DMS 273 treated with DMSO at 0.1 percent for 48 hours (cell line): ENCODE measurements around the gene SLC7A9.

Experiments
- DNase-seq: peaks from one replicate; lab custom pipeline; 2025; lab: John Stamatoyannopoulos, UW

Gene SLC7A9

DNA sequence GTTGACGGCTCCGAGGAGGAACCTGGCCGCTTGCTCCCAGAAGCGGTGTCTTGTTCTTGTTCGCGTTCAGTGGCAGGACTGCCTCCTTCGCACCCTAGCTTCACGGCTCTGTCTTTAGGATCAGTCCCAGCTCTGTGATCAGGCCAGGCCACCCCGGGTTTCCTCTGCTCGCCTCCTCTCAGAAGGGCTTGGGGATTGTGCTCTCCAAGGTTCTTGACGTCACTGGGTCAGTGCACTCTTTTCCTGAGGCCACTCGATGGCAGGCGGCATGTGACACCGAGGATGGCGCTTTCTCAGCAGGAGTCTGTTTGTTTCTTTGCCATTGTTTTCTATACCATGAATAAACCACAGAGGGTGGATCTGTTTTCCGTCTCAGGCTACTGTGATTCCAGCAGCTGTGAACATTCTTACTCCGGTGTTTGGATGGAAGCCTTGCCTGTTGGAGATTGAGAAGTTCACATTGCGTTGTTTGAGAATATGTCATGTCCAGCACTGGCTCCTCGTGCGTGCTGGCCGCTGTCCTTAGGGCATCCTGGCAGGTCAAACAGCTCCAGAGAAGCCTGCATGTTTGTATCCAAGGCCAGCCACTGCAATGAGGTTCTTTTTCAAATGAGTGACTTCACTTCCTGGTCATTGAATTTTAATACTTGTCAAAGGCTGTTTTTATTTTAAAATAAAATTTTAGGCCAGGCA, 44.5 kb downstream of the SLC7A9 start:
- no peak for DNase-seq

DNA sequence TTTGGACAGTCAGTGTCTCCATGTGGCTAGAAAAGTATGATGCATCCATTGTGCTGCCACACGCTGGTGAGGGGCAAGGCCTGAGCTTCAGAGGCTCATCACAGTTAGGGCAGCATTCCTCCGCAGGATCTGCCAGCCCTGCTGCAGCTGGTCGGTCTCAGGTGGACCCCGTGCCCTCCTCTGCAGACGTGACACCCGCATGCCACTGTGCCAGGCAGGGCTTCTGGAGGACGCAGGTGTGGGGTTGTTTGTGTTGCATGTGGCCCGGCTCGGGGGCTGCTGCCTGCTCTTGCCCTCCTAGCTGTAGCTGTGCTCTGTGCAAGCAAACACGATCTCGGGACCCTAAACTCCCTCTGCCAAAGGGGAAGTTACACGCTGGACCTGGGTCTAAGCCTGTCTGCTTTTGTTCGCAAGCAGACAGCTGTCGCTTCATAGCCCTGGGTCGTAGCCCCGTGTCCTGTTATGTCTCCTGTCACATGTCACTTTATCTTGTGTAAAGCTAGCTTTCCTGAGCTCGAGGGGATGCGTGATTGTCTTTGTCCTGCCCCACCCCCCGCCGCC, 45.3 kb downstream of the SLC7A9 start:
- no peak for DNase-seq

DNA sequence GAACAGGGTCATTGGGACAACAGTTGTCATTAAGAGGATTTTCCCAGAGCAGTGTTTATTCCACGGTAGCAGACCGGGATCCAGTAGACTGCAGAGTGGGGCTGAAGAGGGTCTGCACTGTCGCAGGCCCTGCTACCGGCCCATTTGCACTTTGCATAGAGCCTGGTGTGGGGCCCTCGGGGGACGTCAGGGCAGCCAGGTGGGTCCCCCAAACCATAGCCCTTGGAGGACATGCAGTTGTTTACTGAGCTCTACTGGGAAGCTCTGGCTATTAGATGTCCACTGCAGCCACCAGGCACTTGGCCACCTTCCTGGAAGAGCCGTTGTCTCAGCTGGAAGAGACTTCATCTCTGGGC, 45.8 kb downstream of the SLC7A9 start:
- no peak for DNase-seq

DNA sequence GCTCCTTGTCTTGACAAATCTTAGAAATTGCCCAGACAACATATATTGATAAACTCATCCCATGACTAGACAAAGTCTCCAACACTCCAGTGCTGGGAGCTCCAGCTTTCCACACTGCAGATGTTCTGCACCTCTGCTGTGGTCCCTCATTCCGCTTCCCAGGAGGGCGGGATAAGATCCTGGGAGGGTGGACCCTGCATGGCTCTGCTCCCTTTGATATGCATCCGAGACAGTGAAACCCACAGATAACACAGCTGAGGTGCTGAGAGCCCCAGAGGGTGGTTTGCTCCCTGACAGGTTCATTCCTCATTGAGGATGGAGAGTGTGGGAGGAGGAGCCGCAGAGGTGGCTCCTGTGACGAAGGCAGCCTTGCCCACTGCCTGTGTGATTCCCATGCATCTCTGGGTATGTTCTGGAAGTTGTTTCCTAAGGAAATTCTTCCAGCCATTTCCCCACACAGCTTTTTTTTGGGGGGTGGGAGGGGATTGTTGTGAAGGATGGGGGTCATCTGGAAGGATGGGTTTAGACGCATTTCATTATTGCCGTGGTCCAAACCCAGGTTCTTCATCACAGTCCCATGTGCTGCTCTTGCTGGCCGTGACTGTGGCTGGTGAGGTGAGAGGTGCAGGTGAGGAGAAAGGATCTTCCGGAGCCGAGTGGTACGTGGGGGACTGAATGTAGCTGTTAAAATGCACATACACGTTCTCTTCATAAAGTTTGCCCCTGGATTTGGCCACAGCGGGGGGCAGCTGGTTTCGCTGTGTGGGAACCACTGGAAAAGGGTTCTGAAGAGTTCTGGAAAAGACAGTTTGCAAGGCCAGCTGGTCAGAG, 46.4 kb downstream of the SLC7A9 start:
- DNase-seq = no peak

DNA sequence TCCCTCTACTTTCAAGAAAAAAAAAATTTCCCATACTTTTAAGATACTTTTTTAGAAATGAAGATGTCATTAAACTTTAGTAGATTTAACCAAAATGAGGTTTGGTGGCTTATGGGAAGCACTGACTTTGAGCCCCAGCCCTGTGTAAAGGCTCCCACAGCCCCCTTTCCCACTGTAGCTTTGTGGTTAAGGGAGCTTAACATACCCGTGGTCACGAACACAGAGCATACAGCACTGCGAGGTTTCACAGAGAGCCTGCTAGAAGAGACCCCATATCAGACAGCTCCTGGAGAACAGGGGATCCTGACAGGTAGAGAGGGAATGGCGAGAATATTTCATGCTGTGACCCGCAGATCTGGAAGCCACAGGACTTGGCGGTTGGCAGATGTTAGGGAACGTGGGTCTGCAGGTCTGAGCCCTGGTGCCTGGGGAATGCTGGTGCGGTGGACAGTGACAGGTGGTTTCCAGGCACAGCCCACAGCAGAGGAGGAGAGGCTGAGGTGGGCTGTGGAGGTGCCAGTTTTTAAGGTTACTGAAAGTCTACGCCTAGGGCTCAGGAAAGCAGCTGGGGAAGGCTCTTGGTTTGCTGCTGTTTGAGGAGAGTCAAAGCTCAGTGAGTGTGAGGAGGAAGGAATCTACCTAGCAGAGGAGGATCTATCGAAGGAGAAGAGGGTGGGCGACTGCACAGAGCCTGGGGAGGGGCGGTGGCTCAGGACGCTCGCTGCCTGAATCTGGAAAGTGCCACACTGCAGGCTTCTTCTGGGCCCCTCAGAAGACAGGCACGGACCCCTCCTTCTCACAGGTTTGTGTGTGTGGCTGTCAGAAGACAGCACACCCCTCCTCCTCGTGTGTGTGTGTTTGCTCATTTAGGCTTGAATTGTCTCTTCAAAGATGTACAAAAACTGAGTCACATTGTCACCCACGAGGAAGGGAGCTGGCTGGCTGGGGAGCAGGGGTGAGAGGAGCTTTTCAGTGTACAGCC, 49.9 kb downstream of the SLC7A9 start:
- DNase-seq = no peak

DNA sequence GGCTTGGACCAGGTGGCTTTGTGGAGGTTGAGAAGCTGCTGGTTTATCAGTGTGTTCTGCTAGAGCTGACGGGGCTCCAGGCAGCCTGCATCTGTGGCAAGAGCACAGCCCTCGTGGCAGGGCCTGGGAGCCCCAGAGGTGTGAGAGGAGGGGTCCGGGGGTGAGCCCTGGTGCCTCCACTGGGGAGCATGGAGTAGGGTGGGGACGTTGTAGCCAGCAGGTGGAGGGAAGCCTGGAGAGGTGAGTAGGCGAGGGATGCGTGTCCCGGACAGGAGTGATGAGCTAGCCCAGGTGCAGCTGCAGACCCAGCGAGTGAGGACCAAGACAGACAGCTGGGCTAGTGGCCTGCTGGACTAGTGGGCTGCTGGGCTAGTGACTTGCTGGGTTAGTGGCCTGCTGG, 51.0 kb downstream of the SLC7A9 start:
- no peak for DNase-seq

DNA sequence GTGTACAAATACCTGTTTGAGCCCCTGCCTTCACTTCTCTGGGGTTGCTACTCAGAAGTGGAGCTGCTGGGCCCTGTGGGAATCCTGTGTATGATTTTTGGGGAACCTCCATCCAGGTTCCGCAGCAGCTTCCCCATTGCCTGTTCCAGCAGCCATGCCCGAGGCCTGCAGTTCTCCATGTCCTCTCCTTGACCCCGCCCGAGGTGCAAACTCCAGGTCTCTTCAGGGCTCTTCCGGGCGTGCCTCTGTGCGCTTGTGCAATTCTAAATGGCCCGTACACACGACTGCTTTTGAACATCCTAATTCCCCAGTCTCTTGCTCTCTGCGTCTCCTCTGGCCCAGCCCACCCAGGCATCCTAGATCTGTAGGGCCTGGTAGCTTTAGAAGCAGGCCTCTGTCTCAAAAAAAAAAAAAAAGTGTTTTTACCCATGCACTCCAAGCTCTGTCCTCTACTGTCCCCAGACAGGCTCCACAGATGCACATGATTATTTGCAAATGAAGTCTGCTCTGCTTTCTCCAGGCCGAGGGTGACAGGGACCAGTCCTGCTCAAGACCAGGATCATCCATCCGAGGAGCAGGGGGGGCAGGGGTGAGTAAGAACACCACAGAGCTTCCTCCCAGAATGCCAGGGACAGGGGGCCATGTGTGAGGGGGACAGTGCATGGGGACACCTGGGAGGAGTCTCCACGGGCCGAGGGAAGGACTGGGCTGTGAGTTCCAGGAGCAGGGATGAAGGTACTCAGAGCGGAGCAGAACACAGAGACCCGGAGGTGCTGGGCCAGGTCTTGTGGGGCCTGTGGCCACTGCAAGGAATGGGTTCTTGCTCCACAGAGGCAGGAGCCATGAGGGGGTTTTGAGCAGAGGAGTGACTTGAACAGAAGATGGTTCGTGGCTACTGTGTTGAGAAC, 51.7 kb downstream of the SLC7A9 start:
- no peak for DNase-seq

DNA sequence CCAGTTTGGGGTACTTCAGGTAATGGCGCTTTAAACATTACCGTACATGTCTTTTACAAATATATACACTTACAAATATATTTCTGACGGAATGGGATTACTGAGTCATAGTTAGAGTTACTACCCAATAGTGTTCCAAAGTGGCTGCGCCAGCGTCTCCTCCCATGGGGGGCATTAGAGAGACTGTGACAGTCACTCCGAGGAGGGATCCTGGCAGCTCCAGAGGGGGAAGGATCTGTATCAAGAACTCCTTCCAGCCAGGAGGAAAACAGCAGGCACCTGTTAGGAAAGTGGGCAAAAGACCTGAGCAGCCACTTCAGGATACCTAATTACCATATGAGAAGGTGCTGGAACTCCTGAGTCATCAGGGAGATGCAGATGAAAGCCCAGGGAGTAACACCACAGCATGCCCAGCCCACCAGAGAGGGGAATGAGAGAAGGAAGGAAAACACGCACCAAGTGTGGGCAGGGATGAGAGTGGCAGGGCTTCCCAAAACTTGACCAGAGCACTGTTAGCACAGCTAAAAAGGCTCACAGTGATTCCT, 52.9 kb downstream of the SLC7A9 start:
- DNase-seq = no peak

DNA sequence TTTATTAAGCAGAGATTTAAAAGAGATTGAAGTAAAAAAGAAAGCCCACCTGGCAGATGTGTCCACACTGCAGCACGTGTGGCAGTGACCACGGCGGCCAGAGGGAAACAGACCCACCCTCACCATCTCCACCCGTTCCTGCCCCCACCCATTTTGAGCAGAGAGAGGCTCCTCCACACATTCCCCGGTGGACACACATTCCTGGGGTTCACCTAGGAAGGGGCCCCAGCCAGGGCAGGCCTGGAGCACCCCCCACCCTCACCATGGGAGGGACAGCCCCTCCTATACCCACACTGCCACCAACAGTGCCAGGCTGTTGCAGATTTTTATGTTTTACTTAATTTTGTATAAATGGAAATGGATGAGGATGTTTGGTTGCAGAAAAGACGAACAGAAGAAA, 54.9 kb downstream of the SLC7A9 start:
- DNase-seq = no peak

DNA sequence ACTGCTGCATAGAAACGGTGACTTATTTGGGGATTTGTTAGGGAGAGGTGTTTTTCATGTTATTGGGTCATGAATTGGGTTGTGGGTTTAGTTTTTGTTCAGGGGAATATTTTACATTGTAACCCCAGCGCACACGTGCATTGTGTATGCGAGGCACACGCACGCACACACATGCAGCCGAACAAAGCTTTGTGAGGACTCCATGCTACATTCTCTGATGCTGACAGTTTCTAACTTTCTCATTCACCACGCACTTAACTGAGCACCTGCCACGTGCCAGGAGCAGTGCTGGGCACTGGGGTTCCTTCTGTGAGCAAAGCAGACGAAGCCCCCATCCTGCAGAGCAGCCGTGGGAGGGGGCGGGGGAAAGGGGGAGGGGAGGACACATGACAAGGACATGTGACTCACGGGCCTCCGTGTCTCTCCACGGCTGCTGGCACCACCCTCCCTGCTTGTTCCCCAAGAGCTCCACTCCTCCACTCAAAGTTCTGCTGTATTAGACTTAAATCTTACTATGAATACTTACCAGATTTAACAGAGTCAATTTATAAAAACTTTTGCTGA, 55.6 kb downstream of the SLC7A9 start:
- no peak for DNase-seq

DNA sequence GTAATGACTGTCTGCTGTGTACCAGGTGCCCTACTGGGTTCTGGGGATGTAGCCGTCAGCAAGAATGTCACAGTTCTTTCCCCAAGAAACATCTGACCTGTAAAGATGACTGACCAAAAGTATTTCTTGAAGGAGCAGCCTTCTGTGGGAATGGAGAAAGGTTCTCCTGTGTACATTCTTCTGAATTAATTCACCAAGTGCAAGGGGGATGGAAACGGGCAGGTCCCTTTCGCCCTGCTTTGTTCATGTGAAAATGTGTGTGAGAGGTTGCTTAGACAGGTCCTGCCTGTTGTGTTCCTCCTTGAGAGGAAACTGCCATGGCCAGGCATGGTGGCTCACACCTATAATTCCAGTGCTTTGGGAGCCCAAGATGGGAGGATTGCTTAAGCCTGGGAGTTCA, 57.0 kb downstream of the SLC7A9 start:
- DNase-seq = no peak

DNA sequence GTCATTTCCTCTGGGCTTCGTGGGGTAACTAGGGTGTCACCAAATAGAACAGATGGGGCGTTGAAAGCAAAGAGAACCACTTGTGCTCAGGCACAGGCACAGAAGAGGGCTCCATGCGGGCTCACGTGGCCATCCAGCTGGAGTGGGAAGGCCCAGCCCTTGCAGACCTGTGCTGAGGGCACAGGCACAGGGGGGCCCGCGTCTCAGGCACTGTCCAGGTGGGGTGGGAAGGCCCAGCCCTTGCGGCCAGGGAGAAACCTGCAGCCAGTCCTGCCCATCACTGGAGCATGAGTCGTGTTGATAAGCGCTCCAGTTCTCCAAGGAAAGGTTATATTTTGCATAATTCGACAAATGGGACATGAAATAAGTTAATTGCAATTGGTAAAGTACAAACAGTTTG, 57.5 kb downstream of the SLC7A9 start:
- no peak for DNase-seq

DNA sequence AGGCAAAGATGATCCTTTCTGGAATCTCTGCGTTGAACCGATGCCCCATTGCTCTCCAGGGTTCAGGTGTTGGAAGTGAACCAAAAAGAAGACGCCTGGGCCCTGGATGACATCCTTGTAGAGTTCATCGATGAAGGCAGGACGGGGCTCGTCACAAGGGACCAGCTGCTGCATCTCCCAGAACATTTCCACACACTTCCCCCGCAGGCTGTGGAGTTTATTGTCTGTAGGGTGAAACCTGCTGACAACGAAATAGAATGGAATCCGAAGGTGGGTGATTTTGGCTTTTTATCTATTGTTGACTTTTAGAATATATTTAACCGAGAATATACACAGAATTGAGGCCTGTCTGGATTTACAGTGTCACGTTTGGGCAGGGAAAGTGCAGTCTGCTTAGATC, 58.4 kb downstream of the SLC7A9 start:
- DNase-seq = no peak

DNA sequence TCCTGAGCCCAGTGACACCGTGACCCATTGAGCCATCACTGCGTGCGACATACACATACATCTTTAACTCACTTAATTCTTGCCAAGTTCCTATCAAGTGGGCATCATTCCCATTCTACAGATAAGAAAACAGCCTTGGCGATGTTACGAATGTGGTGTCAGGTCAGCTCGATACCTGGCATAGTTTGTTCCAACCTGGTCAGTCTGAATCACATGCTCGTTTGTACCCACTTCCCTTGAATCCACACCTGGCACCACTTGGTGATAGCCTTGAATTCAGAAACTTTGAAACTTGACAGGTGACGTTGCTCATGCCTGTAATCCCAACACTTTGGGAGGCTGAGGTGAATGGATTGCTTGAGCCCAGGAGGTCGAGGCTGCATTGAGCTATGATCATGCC, 59.1 kb downstream of the SLC7A9 start:
- DNase-seq = no peak

DNA sequence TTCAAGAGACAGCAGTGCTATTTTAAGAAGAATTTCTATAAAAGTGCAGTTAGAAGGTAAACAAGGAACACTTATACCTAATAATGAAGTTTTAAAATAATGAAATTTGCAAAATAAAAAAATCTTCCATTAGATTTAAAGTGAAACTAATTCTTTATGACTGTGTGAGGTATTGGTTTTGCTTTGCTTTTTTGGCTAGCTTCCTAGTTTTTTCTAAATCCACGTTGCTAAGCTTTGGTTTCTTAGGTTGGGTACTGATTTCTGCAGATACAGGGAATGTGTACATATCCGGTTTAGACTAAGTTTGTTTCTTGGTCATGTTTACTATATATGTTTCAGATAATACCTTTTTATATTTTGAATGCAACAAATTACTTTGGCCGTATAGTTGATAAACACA, 59.8 kb downstream of the SLC7A9 start:
- no peak for DNase-seq

DNA sequence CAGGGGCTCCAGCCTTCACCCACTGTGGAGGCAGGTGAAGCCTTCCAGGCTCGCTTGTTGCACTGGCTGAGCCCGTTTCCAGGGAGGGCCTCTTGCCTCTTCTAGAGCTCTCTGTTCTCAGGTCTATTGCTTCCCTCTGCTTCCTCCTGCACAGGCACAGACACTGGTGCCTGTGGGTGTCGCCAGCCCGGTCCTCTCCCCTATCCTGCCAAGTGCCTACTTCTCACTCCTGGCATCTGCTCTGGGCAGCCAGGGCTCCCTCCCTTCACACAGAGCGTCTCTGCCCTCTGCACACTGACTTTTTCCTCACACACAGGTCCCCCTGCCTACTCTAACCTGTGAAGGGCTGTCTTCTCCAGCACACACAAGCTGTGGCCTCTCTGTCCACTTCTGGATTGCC, 60.3 kb downstream of the SLC7A9 start:
- no peak for DNase-seq

DNA sequence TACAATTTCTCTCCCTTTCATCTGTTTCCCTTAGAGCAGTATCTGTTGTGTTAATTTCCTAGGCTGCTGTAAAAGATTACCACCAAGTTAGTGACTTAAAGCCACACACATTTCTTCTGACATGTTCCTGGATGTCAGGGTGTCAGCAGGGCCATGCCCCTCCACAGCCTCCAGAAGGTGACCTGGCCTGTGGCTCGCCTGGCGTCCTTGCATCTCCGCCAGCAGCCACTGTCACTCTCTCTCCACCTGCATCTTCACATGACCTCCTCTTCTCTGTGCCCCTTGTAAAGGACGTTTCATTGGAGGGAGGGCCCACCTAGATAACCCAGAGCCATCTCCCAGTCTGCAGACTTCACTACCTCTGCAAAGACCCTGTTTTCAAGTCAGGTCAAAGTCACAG, 61.3 kb downstream of the SLC7A9 start:
- no peak for DNase-seq

DNA sequence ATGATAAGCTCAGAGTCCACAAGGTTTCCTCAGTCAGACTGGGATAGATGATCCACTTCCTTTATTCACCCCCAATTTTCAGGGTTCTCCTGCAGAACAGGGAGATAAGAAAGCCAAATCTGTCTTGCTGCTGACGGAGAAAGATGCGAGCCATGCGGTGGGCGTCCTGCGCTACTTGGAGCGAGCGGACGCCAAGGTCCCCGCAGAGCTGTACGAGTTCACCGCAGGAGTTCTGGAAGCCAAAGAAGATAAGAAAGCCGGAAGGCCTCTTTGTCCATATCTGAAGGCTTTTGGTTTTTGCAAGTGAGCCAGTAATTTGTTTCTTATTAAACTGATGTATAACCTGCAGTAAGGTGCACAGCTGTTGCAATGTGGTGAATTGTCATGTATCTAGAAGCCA, 66.7 kb downstream of the SLC7A9 start:
- DNase-seq = no peak

DNA sequence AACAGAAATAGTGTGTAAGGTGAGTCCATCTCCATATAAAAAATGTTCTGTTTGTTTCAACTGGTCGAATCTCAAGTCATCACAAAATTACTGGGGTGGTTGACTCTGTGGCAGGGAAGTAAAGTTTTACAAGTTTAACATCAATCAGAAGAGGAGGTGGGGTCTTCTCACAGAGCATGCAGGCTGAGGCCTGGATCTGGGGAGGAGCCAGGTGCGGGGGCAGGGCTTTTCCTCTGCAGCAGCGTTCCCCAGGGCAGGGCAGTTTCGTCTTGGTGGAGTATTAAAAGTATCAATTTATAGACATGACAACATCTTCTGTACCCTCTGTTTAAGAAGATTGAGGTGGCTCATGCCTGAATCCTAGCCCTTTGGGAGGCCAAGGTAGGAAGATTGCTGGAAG, 68.8 kb downstream of the SLC7A9 start:
- DNase-seq = no peak

DNA sequence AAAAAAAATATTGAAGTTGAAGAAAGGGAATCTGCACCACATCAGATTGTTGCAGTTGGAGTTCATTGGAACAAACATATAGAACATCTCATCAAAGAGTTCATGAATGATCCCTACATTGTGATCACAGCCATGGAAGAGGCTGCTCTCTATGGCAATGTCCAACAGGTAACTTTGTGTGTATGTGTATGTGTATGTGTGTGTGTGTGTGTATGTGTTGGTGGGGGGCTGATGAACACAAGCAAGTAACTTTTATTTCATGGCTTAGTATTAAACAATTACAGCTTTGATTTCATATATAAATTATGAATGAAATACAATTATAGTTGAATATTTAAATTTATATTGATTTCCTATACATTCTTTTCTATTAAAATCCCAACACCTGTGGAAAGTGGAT, 69.4 kb downstream of the SLC7A9 start:
- no peak for DNase-seq

DNA sequence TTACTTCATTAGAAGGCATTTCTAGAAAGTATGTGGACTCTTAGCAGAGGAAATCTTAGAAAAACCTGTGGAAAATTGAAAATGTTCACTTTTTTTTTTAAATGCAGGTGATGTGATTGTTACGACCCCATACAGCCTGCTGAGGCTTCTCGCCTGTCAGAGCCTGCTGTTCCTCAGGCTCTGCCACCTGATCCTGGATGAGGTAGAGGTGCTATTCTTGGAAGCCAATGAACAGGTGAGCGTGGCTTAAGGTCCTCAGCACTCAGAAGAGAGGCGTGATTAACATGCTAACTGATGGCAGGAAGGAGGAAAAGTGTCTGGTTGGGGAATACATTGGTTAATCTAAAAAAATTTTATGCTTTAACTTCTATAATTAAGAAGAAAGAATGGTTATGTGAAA, 71.4 kb downstream of the SLC7A9 start:
- no peak for DNase-seq
